ENCODE results near the gene KLHL29.

KLHL29 gene

DNA sequence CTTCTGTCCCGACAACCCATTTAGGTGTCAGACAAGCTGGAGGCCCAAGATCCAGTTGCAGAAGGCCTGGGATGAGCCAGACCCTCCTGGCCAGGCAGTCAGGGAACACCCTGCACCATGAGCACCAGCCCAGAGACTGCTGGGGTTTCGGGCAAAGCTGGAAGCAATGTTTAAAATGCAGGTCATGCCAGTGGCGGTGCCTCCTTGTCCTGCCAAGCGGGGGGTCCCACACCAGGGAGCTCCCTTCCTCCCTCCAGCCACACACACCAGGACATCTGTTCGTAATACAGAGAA lies 311.7 kb downstream of the KLHL29 start:
- TF ChIP-seq, protein P1, sequence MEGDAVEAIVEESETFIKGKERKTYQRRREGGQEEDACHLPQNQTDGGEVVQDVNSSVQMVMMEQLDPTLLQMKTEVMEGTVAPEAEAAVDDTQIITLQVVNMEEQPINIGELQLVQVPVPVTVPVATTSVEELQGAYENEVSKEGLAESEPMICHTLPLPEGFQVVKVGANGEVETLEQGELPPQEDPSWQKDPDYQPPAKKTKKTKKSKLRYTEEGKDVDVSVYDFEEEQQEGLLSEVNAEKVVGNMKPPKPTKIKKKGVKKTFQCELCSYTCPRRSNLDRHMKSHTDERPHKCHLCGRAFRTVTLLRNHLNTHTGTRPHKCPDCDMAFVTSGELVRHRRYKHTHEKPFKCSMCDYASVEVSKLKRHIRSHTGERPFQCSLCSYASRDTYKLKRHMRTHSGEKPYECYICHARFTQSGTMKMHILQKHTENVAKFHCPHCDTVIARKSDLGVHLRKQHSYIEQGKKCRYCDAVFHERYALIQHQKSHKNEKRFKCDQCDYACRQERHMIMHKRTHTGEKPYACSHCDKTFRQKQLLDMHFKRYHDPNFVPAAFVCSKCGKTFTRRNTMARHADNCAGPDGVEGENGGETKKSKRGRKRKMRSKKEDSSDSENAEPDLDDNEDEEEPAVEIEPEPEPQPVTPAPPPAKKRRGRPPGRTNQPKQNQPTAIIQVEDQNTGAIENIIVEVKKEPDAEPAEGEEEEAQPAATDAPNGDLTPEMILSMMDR (IDR thresholded peaks at IDR 0.05; ENCODE audit: low read length): no peak
- no peak for TF ChIP-seq EZH2 (optimal IDR thresholded peaks at IDR 0.05; ENCODE audit: low read depth, low read length)
- no peak for TF ChIP-seq EZH2phosphoT487 (IDR thresholded peaks at IDR 0.05; ENCODE audit: low read length)
- H3K4me1 ChIP-seq (ENCODE audit: low read length): no peaks in the 10 kb centered on the region

DNA sequence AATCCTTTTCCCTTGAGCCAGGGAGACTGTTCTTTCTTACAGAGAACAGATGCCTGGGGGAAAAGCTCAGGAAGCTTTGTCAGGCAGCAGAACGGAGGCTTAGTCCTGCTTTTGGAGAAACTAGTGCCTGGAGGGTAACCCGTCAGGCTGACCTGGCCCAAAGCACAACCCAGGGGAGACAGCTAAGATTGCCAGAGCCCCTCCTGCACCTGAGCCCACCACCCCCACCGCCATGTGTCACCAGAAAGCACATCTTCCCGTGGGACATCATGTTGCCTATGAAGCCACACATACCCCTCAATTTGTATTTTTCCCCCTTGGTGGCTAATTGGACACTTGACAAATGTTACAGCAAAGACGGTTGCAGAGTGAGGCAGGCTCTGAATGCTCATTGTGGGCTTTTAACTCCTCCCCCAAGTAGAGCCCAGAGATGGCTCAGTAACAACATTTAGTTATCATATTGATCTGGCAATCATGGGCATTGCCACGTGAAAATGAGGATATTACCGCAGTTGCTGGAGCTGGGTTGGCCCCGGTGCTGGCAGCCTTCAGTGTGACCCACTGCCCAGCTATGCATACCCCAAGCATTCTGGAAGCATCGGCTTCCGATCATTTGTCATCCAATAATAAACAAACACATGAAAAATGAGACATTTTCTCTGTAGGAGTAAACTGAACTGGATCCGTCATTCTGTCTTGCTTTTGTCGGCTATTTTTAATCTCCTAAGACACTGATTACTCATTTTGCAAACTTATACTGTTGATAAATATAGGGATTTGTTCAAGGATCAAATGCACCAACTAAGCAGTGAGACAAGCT lies 312.5 kb downstream of the KLHL29 start:
- Histone ChIP-seq H3K36me3 (replicated peaks; ENCODE audit: insufficient read depth, low read length) (no peaks in the 10 kb centered on the region), H3K4me2 (ENCODE audit: low read depth, low read length) (no peak overlapping the region)

More for the DNA sequence above, 311.7 kb downstream of the KLHL29 start:
- no peaks in the 10 kb centered on the region for H3K36me3 ChIP-seq (replicated peaks; ENCODE audit: insufficient read depth, low read length)
- H3K79me2 ChIP-seq (ENCODE audit: low read length): no peaks in the 10 kb centered on the region
- H3K27ac ChIP-seq (ENCODE audit: low read length): no peak overlapping the region
- H4K20me1 ChIP-seq (ENCODE audit: insufficient read depth, low read length): no peaks in the 10 kb centered on the region
- H3K9ac ChIP-seq (ENCODE audit: low read length): no peak overlapping the region
- no peaks in the 10 kb centered on the region for H3K27me3 ChIP-seq (replicated peaks; ENCODE audit: insufficient read depth, low read length)
- H3K4me3 ChIP-seq (ENCODE audit: low read length): no peak overlapping the region
- DNase-seq: no peak
- no peaks in the 10 kb centered on the region for H3K9me2 ChIP-seq (replicated peaks; ENCODE audit: insufficient read depth, low read length)
- no peak overlapping the region for H3K4me2 ChIP-seq (ENCODE audit: low read depth, low read length)
- no peak overlapping the region for H2AFZ ChIP-seq (ENCODE audit: low read length)
- H3K9me3 ChIP-seq (replicated peaks; ENCODE audit: insufficient read depth, low read length): no peaks in the 10 kb centered on the region
- H3F3A ChIP-seq (ENCODE audit: insufficient read depth, low read length): no peaks in the 10 kb centered on the region

DNA sequence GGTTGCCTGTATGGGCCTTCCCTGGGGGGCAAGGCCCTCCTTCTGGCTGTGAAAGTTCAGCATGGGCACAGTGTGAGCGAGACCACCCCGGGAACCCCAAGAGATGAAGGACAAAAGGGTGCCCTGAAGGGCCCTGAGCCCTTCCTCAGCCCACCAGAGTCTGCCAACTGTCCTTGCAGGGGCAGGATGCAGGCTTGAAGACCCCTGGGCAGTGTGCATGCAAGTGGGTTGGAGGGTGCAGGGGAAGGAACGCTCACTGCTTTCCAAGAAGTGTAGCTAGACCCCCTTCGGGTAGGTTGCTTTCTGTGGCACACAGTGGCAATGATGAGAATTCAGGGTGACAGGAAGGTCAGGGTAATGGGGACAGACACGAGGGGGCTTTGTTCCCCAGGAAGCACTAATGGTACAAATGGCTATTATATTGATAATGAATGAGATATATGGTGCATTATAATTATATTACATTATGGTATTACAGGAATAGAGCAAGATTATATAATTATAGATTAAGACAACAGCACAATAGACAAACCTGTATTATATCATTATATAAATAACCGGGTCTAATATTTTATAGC lies 313.2 kb downstream of the KLHL29 start:
- no peaks in the 10 kb centered on the region for H3K36me3 ChIP-seq (replicated peaks; ENCODE audit: insufficient read depth, low read length)
- no peak overlapping the region for H2AFZ ChIP-seq (ENCODE audit: low read length)
- H3K4me3 ChIP-seq (ENCODE audit: low read length): no peak overlapping the region
- H3K79me2 ChIP-seq (ENCODE audit: low read length): no peaks in the 10 kb centered on the region
- DNase-seq: no peak
- no peaks in the 10 kb centered on the region for H3K9me3 ChIP-seq (replicated peaks; ENCODE audit: insufficient read depth, low read length)
- no peaks in the 10 kb centered on the region for H3K27me3 ChIP-seq (replicated peaks; ENCODE audit: insufficient read depth, low read length)
- no peaks in the 10 kb centered on the region for H3F3A ChIP-seq (ENCODE audit: insufficient read depth, low read length)
- H3K27ac ChIP-seq (ENCODE audit: low read length): no peak overlapping the region
- H3K4me2 ChIP-seq (ENCODE audit: low read depth, low read length): no peak overlapping the region
- TF ChIP-seq EZH2phosphoT487 (IDR thresholded peaks at IDR 0.05; ENCODE audit: low read length) (no peak), EZH2 (optimal IDR thresholded peaks at IDR 0.05; ENCODE audit: low read depth, low read length) (no peak)
- TF ChIP-seq, protein P1 (IDR thresholded peaks at IDR 0.05; ENCODE audit: low read length): no peak
- no peaks in the 10 kb centered on the region for H3K4me1 ChIP-seq (ENCODE audit: low read length)
- H3K9ac ChIP-seq (ENCODE audit: low read length): no peak overlapping the region
- H4K20me1 ChIP-seq (ENCODE audit: insufficient read depth, low read length): no peaks in the 10 kb centered on the region
- no peaks in the 10 kb centered on the region for H3K9me2 ChIP-seq (replicated peaks; ENCODE audit: insufficient read depth, low read length)

More for the DNA sequence above, 312.5 kb downstream of the KLHL29 start:
- Histone ChIP-seq H3F3A (ENCODE audit: insufficient read depth, low read length) (no peaks in the 10 kb centered on the region), H3K4me3 (ENCODE audit: low read length) (no peak overlapping the region), H3K9ac (ENCODE audit: low read length) (no peak overlapping the region), H3K27ac (ENCODE audit: low read length) (no peak overlapping the region), H3K9me2 (replicated peaks; ENCODE audit: insufficient read depth, low read length) (no peaks in the 10 kb centered on the region), H2AFZ (ENCODE audit: low read length) (no peak overlapping the region), H3K27me3 (replicated peaks; ENCODE audit: insufficient read depth, low read length) (no peaks in the 10 kb centered on the region), H3K79me2 (ENCODE audit: low read length) (no peaks in the 10 kb centered on the region), H3K9me3 (replicated peaks; ENCODE audit: insufficient read depth, low read length) (no peaks in the 10 kb centered on the region), H3K4me1 (ENCODE audit: low read length) (no peaks in the 10 kb centered on the region), H4K20me1 (ENCODE audit: insufficient read depth, low read length) (no peaks in the 10 kb centered on the region)
- no peak for DNase-seq
- TF ChIP-seq EZH2 (optimal IDR thresholded peaks at IDR 0.05; ENCODE audit: low read depth, low read length) (no peak), EZH2phosphoT487 (IDR thresholded peaks at IDR 0.05; ENCODE audit: low read length) (no peak)
- TF ChIP-seq, protein P1 (IDR thresholded peaks at IDR 0.05; ENCODE audit: low read length): no peak
